ENCODE results near the gene SPHK1.

DNA sequence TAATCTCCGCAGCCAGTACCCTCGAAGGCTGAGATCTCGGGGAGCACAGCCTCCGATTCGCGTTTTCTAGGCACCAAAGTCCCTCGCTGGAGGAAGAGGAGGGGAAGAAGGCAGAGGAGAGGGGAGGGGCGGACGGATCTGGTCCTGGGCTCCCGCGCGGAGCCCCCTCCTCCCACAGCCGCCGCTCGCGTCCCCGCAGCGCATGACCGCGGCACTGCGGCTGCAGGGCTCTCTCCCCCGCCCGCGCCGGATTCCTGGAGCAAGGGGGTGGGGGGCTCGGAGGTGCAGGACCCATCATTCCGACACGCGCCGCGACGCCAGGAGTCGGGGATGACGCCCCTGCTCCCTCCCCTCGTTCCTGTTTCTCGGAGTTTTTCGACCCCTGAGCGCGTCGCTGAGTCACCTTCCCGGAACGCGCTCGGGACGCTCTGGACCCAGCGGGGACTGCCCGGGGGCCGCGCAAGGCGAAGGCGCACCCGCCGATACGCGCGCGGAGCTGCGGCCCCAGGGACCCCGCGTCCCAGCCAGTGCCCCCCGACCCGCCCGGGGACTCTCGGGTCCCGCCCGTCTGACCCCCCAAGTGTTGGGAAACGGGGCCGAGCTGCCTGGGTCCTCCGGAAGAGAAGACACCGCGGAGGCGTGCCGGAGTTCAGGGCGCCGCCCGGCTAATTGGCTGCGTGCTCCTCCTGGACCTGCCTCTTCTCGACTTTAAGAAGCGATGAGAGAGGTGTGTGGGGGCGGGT lies 1.4 kb upstream of the SPHK1 start:
- TF ChIP-seq CTCF (IDR thresholded peaks at IDR 0.05) (no peak), POLR2A (IDR thresholded peaks at IDR 0.05) (no peak)
